ELR (cell line): ENCODE results near the gene PPIC.
"Not testable (repeated sequence)": the region's sequence is repeated elsewhere in the genome, so short reads cannot be mapped to it uniquely, and the experiment has no call there.

ENCODE experiments used
- DNase-seq: peaks from one replicate; pipeline ENCODE4 v3.0.0-alpha.2; 2015; ENCODE audit warnings: low read depth

Gene PPIC

DNA sequence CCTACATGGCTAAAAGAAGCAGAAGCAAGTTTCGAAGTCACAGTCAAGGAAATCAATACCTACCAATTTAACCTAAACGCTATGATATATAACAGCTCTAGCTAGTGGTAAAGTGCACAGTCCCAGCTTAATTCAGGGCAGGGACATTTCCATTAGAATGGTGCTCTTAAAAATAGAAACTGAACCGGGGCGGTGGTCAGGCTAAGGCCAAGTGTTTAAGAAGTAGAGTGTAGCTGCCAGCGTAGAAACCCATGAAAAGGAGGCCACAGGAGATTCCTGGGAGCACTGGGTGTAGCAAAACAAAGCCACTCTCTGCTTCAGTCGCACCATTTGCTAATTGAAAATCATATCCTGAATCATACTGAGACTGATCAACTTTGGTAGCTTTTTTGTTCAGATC lies 28.8 kb downstream of the PPIC start:
- no peak for DNase-seq

- no peak for DNase-seq
Observed at GRCh38 chr5:123007182-123007581, 29.3 kb downstream of the PPIC start.

DNA sequence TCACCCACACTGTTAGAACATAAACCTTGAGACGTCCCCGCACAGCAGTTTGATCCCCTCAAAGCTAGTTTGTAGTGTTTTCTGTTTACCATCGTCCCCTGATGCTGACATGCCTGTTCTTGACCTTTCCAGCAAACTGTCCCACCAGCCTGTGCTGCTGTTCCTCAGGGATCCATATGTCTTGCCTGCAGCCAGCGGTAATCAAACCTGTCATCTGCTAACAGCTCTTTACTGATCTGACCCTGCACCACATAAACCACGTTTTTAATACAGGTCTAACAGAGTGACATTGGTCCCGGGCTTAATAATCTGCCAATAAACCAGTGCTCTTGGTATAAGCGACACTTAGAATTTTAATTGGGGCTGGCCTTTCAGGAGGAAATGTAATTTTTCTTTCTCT lies 34.7 kb downstream of the PPIC start:
- no peak for DNase-seq

DNA sequence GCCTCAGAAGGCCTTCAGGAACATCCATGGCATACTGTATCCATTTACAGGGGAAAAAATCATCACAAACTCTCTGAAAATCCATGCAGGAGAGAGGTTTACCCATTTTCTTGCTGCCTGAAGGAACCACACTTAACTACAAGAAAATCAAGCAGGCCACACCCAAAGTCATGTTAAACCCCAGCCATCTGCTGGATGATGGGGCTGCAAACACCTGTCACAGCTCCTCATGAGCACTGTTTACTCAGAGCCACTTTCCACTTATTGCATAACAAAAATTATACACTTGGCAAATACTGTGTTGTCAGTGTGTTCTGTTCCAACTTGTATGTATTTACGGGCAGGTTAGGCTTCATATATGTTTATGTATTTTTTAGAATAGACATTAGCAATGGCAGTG lies 35.8 kb downstream of the PPIC start:
- DNase-seq, result no peak

- peak; percentile 73 for DNase-seq
Observed at GRCh38 chr5:122999947-123000563, 36.5 kb downstream of the PPIC start.

DNA sequence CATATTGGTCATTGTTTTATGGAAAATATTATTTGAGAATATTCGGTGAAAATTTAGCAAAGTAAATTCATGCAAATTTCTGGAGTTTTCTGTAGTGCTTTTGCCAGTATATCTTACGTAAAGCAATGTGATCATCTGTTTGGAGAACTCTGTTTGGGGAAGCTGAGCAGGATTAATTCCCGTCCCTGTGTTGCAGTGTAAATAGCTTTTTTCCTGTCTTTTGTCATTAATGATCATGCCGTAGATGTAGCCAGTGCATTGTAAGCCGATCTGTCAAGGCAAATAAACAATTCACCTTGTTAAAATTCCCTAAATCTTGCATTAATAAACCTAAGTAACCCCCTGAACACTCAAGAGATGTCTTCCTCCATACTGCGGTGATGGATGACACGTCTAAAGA lies 39.2 kb downstream of the PPIC start:
- DNase-seq, result no peak

- no peak for DNase-seq
Observed at GRCh38 chr5:122996091-122996490, 40.4 kb downstream of the PPIC start.

GRCh38 chr5:122985954-122986721 lies 50.4 kb downstream of the PPIC start:
- no peak for DNase-seq

DNA sequence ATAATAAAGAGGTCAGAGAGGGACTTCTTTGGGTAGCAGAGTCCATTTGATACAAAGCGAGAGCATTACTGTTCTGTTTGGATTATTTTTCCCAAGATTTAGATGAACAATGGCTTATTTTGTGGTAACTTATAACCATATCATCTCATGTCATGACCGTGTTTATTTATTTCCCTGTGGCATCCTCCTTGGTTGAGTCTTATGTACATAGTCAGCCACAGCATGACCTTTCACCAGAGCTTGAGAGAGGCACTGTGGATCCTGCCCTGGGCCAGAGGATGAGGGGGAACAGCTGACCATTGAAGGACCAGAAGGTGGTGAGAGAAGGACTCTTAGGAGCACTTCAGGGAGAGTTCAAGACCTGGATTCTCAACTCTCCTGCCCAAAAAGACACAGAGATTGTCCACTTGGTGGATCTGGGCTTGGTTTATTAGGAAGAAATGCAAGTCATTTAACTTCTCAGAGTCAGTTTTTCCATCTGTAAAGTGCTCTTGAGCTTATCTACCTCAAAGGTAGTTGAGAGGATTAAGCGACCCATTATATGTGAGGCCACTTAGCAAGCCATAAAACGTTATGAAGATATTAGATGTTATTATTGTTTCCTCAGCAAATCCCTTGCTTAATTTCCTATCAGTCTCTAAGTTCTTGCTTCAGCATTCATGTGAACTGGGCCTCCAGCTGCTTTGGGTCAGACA lies 51.4 kb downstream of the PPIC start:
- DNase-seq, result no peak

- DNase-seq, result no peak
Observed at GRCh38 chr5:122984425-122984824, 52.1 kb downstream of the PPIC start.

DNA sequence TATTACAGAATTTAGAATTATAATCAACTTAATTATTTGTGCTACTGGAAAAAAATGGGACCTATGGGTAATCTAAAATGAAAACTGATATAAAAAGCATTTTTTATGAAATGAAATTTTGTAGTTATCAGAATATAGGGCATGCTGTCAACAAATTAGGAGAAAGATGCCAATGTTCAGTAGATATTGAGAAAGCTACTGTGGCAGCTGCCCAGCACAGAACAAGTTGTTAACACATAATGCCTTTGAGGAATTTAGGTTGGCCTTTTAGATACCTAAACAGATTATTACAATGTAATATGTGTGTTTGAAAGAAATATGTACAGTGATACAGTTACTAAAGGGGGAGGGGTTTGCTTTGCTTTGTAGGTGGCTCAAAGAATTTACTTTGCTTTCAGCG lies 54.1 kb downstream of the PPIC start:
- no peak for DNase-seq

GRCh38 chr5:122981846-122982245 lies 54.7 kb downstream of the PPIC start:
- DNase-seq, result no peak

DNA sequence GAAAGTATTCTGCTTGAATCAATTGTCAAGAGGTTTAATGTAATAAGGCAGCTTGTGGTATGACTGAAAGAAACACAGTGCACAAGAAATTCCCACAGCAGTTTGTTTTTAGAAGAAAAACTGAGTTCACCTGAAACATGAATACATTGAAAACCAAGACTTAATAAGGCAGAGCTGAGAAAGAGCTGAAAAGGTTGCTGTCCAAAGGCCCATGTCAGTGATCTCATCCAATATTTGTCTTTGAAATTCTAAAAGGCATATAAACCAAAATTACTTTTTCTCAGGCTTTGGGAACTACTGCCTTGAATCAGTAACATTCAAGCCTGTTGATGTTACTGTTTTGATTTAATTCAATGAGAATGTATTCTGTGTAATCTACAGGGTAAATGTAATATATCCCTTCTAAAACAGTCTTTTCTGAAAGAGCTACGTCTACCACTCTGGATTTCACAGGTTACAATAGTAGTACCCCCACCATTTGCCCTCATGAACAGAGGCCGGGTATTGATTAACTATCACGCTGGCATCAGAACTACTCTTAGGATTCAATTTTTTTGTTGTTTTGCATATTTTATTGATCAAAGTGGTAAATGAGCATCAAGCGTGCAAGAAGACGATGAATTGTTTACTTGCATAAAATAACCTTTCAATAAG lies 57.8 kb downstream of the PPIC start:
- no peak for DNase-seq

DNA sequence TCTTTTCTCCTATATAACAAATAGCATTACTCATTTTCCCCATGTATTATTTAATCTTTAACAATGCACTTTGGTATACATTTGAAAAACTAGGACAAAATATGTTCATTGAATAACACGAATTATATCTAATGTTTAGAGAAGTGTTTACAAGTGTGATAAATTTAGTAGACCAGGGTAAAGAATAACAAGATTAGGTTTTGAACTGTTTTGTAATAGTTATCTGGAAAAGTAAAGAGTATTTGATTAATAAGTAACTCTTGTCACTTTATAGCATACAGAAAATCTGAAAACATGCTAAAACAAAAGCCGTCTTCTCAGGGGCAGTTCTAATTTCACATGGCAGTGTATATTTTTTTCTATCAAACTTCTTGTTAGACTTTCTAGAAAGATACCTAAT lies 58.5 kb downstream of the PPIC start:
- no peak for DNase-seq

DNA sequence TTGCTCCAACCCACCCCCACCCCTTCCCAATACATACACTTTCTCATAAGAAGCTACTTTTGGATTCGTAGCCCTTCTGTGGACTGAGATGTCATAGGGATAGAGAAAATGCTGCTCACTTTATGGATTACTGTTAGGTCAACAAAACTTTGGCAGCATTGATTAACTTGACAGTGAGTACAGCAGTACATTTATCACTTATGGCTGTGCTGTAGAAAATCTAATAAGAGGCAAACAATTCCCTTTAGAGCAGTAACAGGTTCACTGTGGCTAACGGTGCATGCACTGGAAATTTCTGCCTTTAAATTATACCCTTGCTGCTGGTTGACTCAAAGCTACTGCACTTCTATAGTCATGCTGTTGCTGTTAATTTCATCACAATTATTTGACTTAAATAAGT lies 59.2 kb downstream of the PPIC start:
- no peak for DNase-seq

- not testable (repeated sequence) for DNase-seq
Observed at GRCh38 chr5:122974251-122974650, 62.3 kb downstream of the PPIC start.

DNA sequence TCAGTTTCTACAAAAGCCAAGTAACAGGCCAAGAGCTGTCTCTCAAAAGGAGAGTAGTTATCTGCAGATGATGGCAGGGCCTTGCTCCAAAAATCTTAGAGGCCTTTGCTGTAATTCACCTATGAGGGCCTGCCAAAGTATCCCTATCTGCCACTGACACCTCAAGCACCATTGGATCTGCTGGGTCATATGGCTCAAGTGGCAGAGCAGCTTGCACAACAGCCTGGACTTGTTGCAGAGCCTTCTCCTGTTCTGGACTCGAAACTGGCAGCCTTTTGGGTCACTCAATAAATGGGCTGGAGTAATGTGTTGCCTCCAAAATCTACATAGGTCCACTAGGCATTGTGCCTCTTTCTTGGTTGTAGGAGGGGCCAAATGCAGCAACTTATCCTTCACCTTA lies 62.8 kb downstream of the PPIC start:
- not testable (repeated sequence) for DNase-seq
